H1 (cell line): Measurements from ENCODE around the gene DNAH1. TPM values are rescaled to one million over a fixed set of nuclear protein-coding genes. Genes with fewer than 3 reads are reported as not detected.
A peak's percentile ranks its signal among the peaks of the same experiment; 100 is the strongest.

ENCODE experiments used
- CTCF ChIA-PET: fragments of 300-600 bp; sonication (Branson Sonifier 250); formaldehyde crosslinking; loops from one replicate; lab custom pipeline; 2021; ENCODE audit not compliant: partially characterized antibody; lab: Charles Lee
- POLR2A ChIA-PET: fragments of 300-600 bp; sonication (Branson Sonifier 250); formaldehyde crosslinking; loops from one replicate; lab custom pipeline; 2021; ENCODE audit warnings: inconsistent platforms; ENCODE audit not compliant: partially characterized antibody; lab: Charles Lee
- DNase-seq, 2 experiments: peaks; one replicate each; pipeline versions ENCODE4 v3.0.0 to v3.0.0-alpha.2; 2010 to 2022; ENCODE audit warnings: low spot score in 2 of 2, low read depth in 1 of 2, mixed read lengths in 1 of 2
- FAIRE-seq: peaks from 2 replicates; lab custom pipeline; 2011; peaks lifted over from hg19 to GRCh38; lab: Jason Lieb, UNC
- H2AFZ ChIP-seq: 2 replicates; pipeline ENCODE4 v1.8.1; 2012; ENCODE audit warnings: low read length, inconsistent platforms
- H2AK5ac ChIP-seq: 2 replicates; pipeline ENCODE4 v1.6.1; 2013; ENCODE audit warnings: low read depth, low read length
- H2BK120ac ChIP-seq: replicated peaks from 2 replicates; pipeline ENCODE3; 2013; ENCODE audit warnings: low read depth, low read length, inconsistent platforms
- H2BK12ac ChIP-seq: 2 replicates; pipeline ENCODE4 v1.6.1; 2013; ENCODE audit warnings: low read depth, low read length
- H2BK15ac ChIP-seq: 2 replicates; pipeline ENCODE4 v1.6.1; 2013; ENCODE audit warnings: low read length
- H2BK20ac ChIP-seq: 2 replicates; pipeline ENCODE4 v1.6.1; 2013; ENCODE audit warnings: low read length
- H2BK5ac ChIP-seq: 2 replicates; pipeline ENCODE4 v1.6.1; 2013; ENCODE audit warnings: low read depth, low read length
- H3K14ac ChIP-seq: 2 replicates; pipeline ENCODE4 v1.6.1; 2013; ENCODE audit warnings: inconsistent platforms; ENCODE audit not compliant: insufficient read length
- H3K18ac ChIP-seq: 2 replicates; pipeline ENCODE4 v1.6.1; 2013; ENCODE audit warnings: low read length; ENCODE audit errors: extremely low read depth
- H3K23ac ChIP-seq: 2 replicates; pipeline ENCODE4 v1.6.1; 2013; ENCODE audit warnings: inconsistent platforms; ENCODE audit not compliant: insufficient read length
- H3K23me2 ChIP-seq: 2 replicates; pipeline ENCODE4 v1.6.1; 2013; ENCODE audit warnings: low read depth, low read length
- H3K27ac ChIP-seq: 2 replicates; pipeline ENCODE4 v1.6.1; 2011; ENCODE audit warnings: low read depth, low read length, inconsistent platforms
- H3K27me3 ChIP-seq, 4 experiments: replicated peaks in 1 of 4; 1 replicate in 1 of 4; 2 replicates in 3 of 4; pipeline versions ENCODE4 v1.6.1 to v1.8.1; 2011 to 2013; ENCODE audit warnings: low read length in 3 of 4, mild to moderate bottlenecking in 3 of 4, inconsistent platforms in 2 of 4, mixed read lengths in 2 of 4, moderate library complexity in 1 of 4; ENCODE audit not compliant: control insufficient read depth in 3 of 4, insufficient read depth in 3 of 4; ENCODE audit errors: extremely low read depth in 1 of 4
- H3K36me3 ChIP-seq, 4 experiments: 2 replicates each; pipeline versions ENCODE4 v1.6.1 to v1.8.1; 2011 to 2013; ENCODE audit warnings: mild to moderate bottlenecking in 4 of 4, low read length in 3 of 4, moderate library complexity in 2 of 4, control low read depth in 1 of 4, inconsistent platforms in 1 of 4; ENCODE audit not compliant: insufficient read depth in 4 of 4, control insufficient read depth in 2 of 4
- H3K4ac ChIP-seq: replicated peaks from 2 replicates; pipeline ENCODE3; 2013; ENCODE audit warnings: low read length, low read depth, mixed read lengths, inconsistent platforms; ENCODE audit not compliant: insufficient read length
- H3K4me1 ChIP-seq, 4 experiments: replicated peaks in 1 of 4; 1 replicate in 1 of 4; 2 replicates in 3 of 4; pipeline versions ENCODE4 v1.6.1 to v1.8.1; 2011 to 2013; ENCODE audit warnings: low read length in 3 of 4, inconsistent platforms in 2 of 4, mixed read lengths in 1 of 4; ENCODE audit not compliant: insufficient read depth in 4 of 4, control insufficient read depth in 3 of 4
- H3K4me2 ChIP-seq, 2 experiments: 2 replicates each; pipeline versions ENCODE4 v1.6.1 to v1.8.1; 2011 to 2013; ENCODE audit warnings: low read depth in 2 of 2, low read length in 2 of 2, control low read depth in 1 of 2, inconsistent platforms in 1 of 2, mild to moderate bottlenecking in 1 of 2; ENCODE audit not compliant: insufficient read depth in 1 of 2
- H3K4me3 ChIP-seq, 4 experiments: fragments of 200-600, 300-600 bp in 1 of 4; sonication (generic), shearing (Covaris generic), sonication (Bioruptor Twin) in 1 of 4; 2 replicates each; pipeline versions ENCODE4 v1.5.1 to v1.8.1; 2011 to 2016; ENCODE audit warnings: low read length in 4 of 4, low read depth in 3 of 4, control low read depth in 2 of 4, inconsistent platforms in 2 of 4, mild to moderate bottlenecking in 2 of 4, mixed read lengths in 1 of 4, moderate library complexity in 1 of 4; ENCODE audit not compliant: insufficient read depth in 2 of 4; ENCODE audit errors: extremely low read depth in 1 of 4
- H3K56ac ChIP-seq: replicated peaks from 2 replicates; pipeline ENCODE3; 2013; ENCODE audit warnings: low read depth, mild to moderate bottlenecking, mixed read lengths, low read length, inconsistent platforms; ENCODE audit not compliant: insufficient read length
- H3K79me1 ChIP-seq: 2 replicates; pipeline ENCODE4 v1.6.1; 2013; ENCODE audit warnings: low read depth, low read length, control low read depth
- H3K79me2 ChIP-seq, 2 experiments: 2 replicates each; pipeline versions ENCODE4 v1.6.1 to v1.8.1; 2012 to 2013; ENCODE audit warnings: low read length in 2 of 2, mild to moderate bottlenecking in 2 of 2, inconsistent platforms in 1 of 2; ENCODE audit not compliant: insufficient read depth in 2 of 2, control insufficient read depth in 1 of 2
- H3K9ac ChIP-seq, 4 experiments: replicated peaks in 1 of 4; 1 replicate in 1 of 4; 2 replicates in 3 of 4; pipeline versions ENCODE4 v1.6.1 to v1.8.1; 2011 to 2013; ENCODE audit warnings: low read depth in 3 of 4, low read length in 3 of 4, control low read depth in 2 of 4, mild to moderate bottlenecking in 2 of 4, moderate library complexity in 2 of 4, inconsistent platforms in 1 of 4; ENCODE audit errors: extremely low read depth in 1 of 4
- H3K9me3 ChIP-seq, 2 experiments: 2 replicates each; pipeline versions ENCODE4 v1.6.1 to v1.8.1; 2012 to 2013; ENCODE audit warnings: mild to moderate bottlenecking in 2 of 2, moderate library complexity in 2 of 2, control low read depth in 1 of 2, inconsistent platforms in 1 of 2, low read depth in 1 of 2, low read length in 1 of 2, mixed read lengths in 1 of 2; ENCODE audit not compliant: insufficient read depth in 2 of 2
- H4K20me1 ChIP-seq, 2 experiments: replicated peaks in 1 of 2; 2 replicates each; pipeline versions ENCODE3 to v1.8.1; 2011 to 2013; ENCODE audit warnings: inconsistent platforms in 2 of 2, low read length in 2 of 2, mild to moderate bottlenecking in 1 of 2; ENCODE audit not compliant: insufficient read depth in 2 of 2, control insufficient read depth in 1 of 2
- H4K5ac ChIP-seq: 2 replicates; pipeline ENCODE4 v1.6.1; 2013; ENCODE audit warnings: low read length, low read depth, mixed read lengths, inconsistent platforms; ENCODE audit not compliant: insufficient read length
- H4K8ac ChIP-seq: 2 replicates; pipeline ENCODE4 v1.8.0; 2013; ENCODE audit warnings: mild to moderate bottlenecking, moderate library complexity, low read length, inconsistent platforms; ENCODE audit not compliant: insufficient read depth; ENCODE audit errors: extremely low read depth
- H4K91ac ChIP-seq: replicated peaks from 2 replicates; pipeline ENCODE3; 2013; ENCODE audit warnings: low read length, mixed read lengths, inconsistent platforms; ENCODE audit not compliant: insufficient read length
- ASH2L ChIP-seq: fragments of 200-600, 300-600 bp; sonication (generic); IDR thresholded peaks from one replicate; pipeline ENCODE4 v1.7.1; 2017; ENCODE audit warnings: low read length
- HDAC2 ChIP-seq, 2 experiments: fragments of 300-600 bp in 1 of 2; sonication (generic) in 1 of 2; IDR thresholded peaks; 2 replicates each; pipeline ENCODE4 v1.6.1; 2011 to 2012; ENCODE audit warnings: low read depth in 2 of 2, low read length in 2 of 2, mild to moderate bottlenecking in 2 of 2, moderate library complexity in 2 of 2, borderline replicate concordance in 1 of 2, inconsistent platforms in 1 of 2
- MAFK ChIP-seq: IDR thresholded peaks from 2 replicates; pipeline ENCODE4 v1.6.1; 2012; ENCODE audit warnings: low read depth, mild to moderate bottlenecking, improper control_type of control experiment, low read length
- NRF1 ChIP-seq: IDR thresholded peaks from 2 replicates; pipeline ENCODE4 v1.6.1; 2011; ENCODE audit warnings: mild to moderate bottlenecking, low read depth, low read length, improper control_type of control experiment
- SIN3A ChIP-seq, 2 experiments: IDR thresholded peaks in 1 of 2; conservative IDR thresholded peaks in 1 of 2; 2 replicates each; pipeline ENCODE4 v1.6.1; 2011 to 2012; ENCODE audit warnings: low read length in 2 of 2, improper control_type of control experiment in 1 of 2, low read depth in 1 of 2, mild to moderate bottlenecking in 1 of 2
- TBP ChIP-seq: IDR thresholded peaks from 2 replicates; pipeline ENCODE4 v1.6.1; 2011; ENCODE audit warnings: low read depth, low read length, improper control_type of control experiment
- WGBS, 2 experiments: shearing (Covaris generic) in 1 of 2; methylation state at CpG; one replicate each; pipeline versions ENCODE4 v1.1.6 to v1.1.7; 2013 to 2015; ENCODE audit warnings: low lambda C conversion rate in 2 of 2, mixed read lengths in 2 of 2, inconsistent platforms in 1 of 2, low coverage in 1 of 2, missing lambda C conversion rate in 1 of 2; ENCODE audit not compliant: insufficient replicate concordance in 2 of 2, insufficient coverage in 1 of 2, insufficient read length in 1 of 2; ENCODE audit errors: extremely low coverage in 1 of 2, missing lambda C conversion rate in 1 of 2; 5-methylcytosine and 5-hydroxymethylcytosine counted together
- polyA plus RNA-seq, 7 experiments: library from polyadenylated mRNA; depleted of rRNA in 3 of 7; stranded (reverse) in 5 of 7; unstranded in 2 of 7; fragments of >200 nt in 5 of 7; fragments of 200-250 nt in 2 of 7; gene quantifications; 1 replicate in 5 of 7; 2 replicates in 1 of 7; 4 replicates in 1 of 7; pipeline versions ENCODE4 v1.2.1 to v1.2.3, GENCODE V29; 2011 to 2013; ENCODE audit warnings: missing spikeins in 2 of 7, mixed read lengths in 2 of 7
- total RNA-seq: library from RNA; stranded (reverse); fragmentation: NEBNext Ultra II Directional; extraction: Animal tissue kit (Norgen Biotek cat#: 25700); gene quantifications from 2 replicates; pipeline ENCODE4 v1.2.1, GENCODE V29; 2021

The DNAH1 gene
- total and polyA plus RNA-seq, 2 of the 8 experiments (the other 6 are each of a cell fraction or from before 2014, with no cell fraction given) = 1.0 to 1.5 TPM

GRCh38 chr3:52441091-52441771, 125.1 kb downstream of the DNAH1 start:
- 94% methylated on average over 17 of the region's 23 CpGs; no CpG with 5 or more reads in 1 of the 2 experiments for WGBS, 2 experiments
- H2BK15ac ChIP-seq = no peak overlapping the region
- no peak overlapping the region for H4K5ac ChIP-seq
- no peak overlapping the region for H2BK120ac ChIP-seq
- H3K18ac ChIP-seq = no peak overlapping the region
- H4K91ac ChIP-seq = no peak overlapping the region
- H2AK5ac ChIP-seq = no peak overlapping the region
- no peaks in the 10 kb centered on the region for H4K20me1 ChIP-seq
- H3K79me1 ChIP-seq = peaks cover 3% of the 10 kb centered on the region; the same call in 1 of the 2 replicates
- H2BK12ac ChIP-seq = no peak overlapping the region
- H3K9me3 ChIP-seq = no peaks in the 10 kb centered on the region
- H3K36me3 ChIP-seq = no peaks in the 10 kb centered on the region
- H3K27ac ChIP-seq = no peak overlapping the region
- H3K79me2 ChIP-seq = no peaks in the 10 kb centered on the region
- no peak overlapping the region for H3K9ac ChIP-seq
- H2BK20ac ChIP-seq = no peak overlapping the region
- no peak overlapping the region for H3K4me3 ChIP-seq
- no peak overlapping the region for H4K8ac ChIP-seq
- no peak overlapping the region for H3K56ac ChIP-seq
- no peak for FAIRE-seq
- no peak overlapping the region for H2AFZ ChIP-seq
- peak overlapping the region; percentile 53 for H3K4ac ChIP-seq
- ChIA-PET CTCF (interaction anchor here (0.6 to 0.9 kb wide), 3 partner anchors 53 to 665 kb away, joined by 3 to 5 read pairs (median 4); no protein-coding TSS in a partner anchor), POLR2A (interaction anchor here (1.0 to 12.3 kb wide), 6 partner anchors 9 to 58 kb away, joined by 3 to 112 read pairs (median 4); no protein-coding TSS in a partner anchor)
- no peak overlapping the region for H3K23ac ChIP-seq
- no peak overlapping the region for H2BK5ac ChIP-seq
- 0 out of 7 replicates have a peak, but pooled peaks cover 0 to under 1% (median 0%) of the 10 kb centered on the region in 4 experiments for H3K27me3 ChIP-seq
- DNase-seq = no peak
- H3K4me2 ChIP-seq = no peak overlapping the region
- H3K23me2 ChIP-seq = peaks cover 4% of the 10 kb centered on the region; the same call in 1 of the 2 replicates
- no peak overlapping the region for H3K14ac ChIP-seq
- TF ChIP-seq SIN3A (conservative IDR thresholded peaks at IDR 0.05 in 1 of 2, IDR thresholded peaks at IDR 0.05 in 1 of 2; ENCODE audit: low read depth in 1 of 2, low read length in 2 of 2) (no peak), NRF1 (no peak), HDAC2 (IDR thresholded peaks at IDR 0.05; ENCODE audit: borderline replicate concordance in 1 of 2, low read depth in 2 of 2, low read length in 2 of 2) (no peak), TBP (no peak), MAFK (no peak), ASH2L (no peak)
- peaks cover 0 to 10% (median 5%) of the 10 kb centered on the region in 4 experiments; a peak in 4 of 7 replicates for H3K4me1 ChIP-seq
